ENCODE measurements around the gene PTPRU.

Gene PTPRU

GRCh38 chr1:29315876-29316275, 79.6 kb downstream of the PTPRU start:
- DNase-seq (ENCODE audit: low read depth): no peak
- no peak overlapping the region for H3K4me3 ChIP-seq (ENCODE audit: low read depth, low read length)
- TF ChIP-seq MAX (IDR thresholded peaks at IDR 0.05; ENCODE audit: low read depth, low read length) (no peak), POLR2A (IDR thresholded peaks at IDR 0.05; ENCODE audit: extremely low read depth, insufficient read length) (no peak), CTCF (IDR thresholded peaks at IDR 0.05; ENCODE audit: low read depth, low read length) (no peak), MYC (IDR thresholded peaks at IDR 0.05; ENCODE audit: low read depth, low read length) (no peak)

GRCh38 chr1:29317063-29317915, 81.0 kb downstream of the PTPRU start:
- DNase-seq (ENCODE audit: low read depth): no peak
- TF ChIP-seq CTCF (IDR thresholded peaks at IDR 0.05; ENCODE audit: low read depth, low read length): no peak
- no peak for TF ChIP-seq MYC (IDR thresholded peaks at IDR 0.05; ENCODE audit: low read depth, low read length)
- TF ChIP-seq POLR2A (IDR thresholded peaks at IDR 0.05; ENCODE audit: extremely low read depth, insufficient read length): no peak
- no peak for TF ChIP-seq MAX (IDR thresholded peaks at IDR 0.05; ENCODE audit: low read depth, low read length)

GRCh38 chr1:29317916-29318530, 81.7 kb downstream of the PTPRU start:
- TF ChIP-seq MAX (IDR thresholded peaks at IDR 0.05; ENCODE audit: low read depth, low read length): no peak
- TF ChIP-seq CTCF (IDR thresholded peaks at IDR 0.05; ENCODE audit: low read depth, low read length): no peak
- no peak for TF ChIP-seq MYC (IDR thresholded peaks at IDR 0.05; ENCODE audit: low read depth, low read length)
- TF ChIP-seq POLR2A (IDR thresholded peaks at IDR 0.05; ENCODE audit: extremely low read depth, insufficient read length): no peak
- H3K4me3 ChIP-seq (ENCODE audit: low read depth, low read length): no peak overlapping the region
- no peak for DNase-seq (ENCODE audit: low read depth)

More at GRCh38 chr1:29317063-29317915, 81.0 kb downstream of the PTPRU start:
- no peak overlapping the region for H3K4me3 ChIP-seq (ENCODE audit: low read depth, low read length)

- no peak for DNase-seq (ENCODE audit: low read depth)
- TF ChIP-seq MYC (IDR thresholded peaks at IDR 0.05; ENCODE audit: low read depth, low read length) (no peak), MAX (IDR thresholded peaks at IDR 0.05; ENCODE audit: low read depth, low read length) (no peak), POLR2A (IDR thresholded peaks at IDR 0.05; ENCODE audit: extremely low read depth, insufficient read length) (no peak), CTCF (IDR thresholded peaks at IDR 0.05; ENCODE audit: low read depth, low read length) (no peak)
- no peak overlapping the region for H3K4me3 ChIP-seq (ENCODE audit: low read depth, low read length)
Observed at GRCh38 chr1:29318724-29319123, 82.4 kb downstream of the PTPRU start.

- no peak for TF ChIP-seq CTCF (IDR thresholded peaks at IDR 0.05; ENCODE audit: low read depth, low read length)
- TF ChIP-seq MYC (IDR thresholded peaks at IDR 0.05; ENCODE audit: low read depth, low read length): no peak
- no peak for TF ChIP-seq MAX (IDR thresholded peaks at IDR 0.05; ENCODE audit: low read depth, low read length)
- DNase-seq (ENCODE audit: low read depth): no peak
- no peak overlapping the region for H3K4me3 ChIP-seq (ENCODE audit: low read depth, low read length)
Observed at GRCh38 chr1:29319300-29320110, 83.2 kb downstream of the PTPRU start.
